Natural killer cell (primary cell): ENCODE measurements around the gene GABBR2. TPM values are rescaled to one million over a fixed set of nuclear protein-coding genes. Genes with fewer than 3 reads are reported as not detected.

Experiments
- ATAC-seq, 3 donors: fragments of 150-1000 bp in 2 of 3; fragments of 200-7000 bp in 1 of 3; cut with Tn5 transposase; 1 replicate in 1 of 3; 2 replicates in 2 of 3; pipeline ENCODE4 v1.10.0; 2021; ENCODE audit warnings: mild to moderate bottlenecking in 2 of 3, moderate library complexity in 2 of 3
- DNase-seq, 2 donors: peaks; one replicate each; pipeline versions ENCODE4 v3.0.0 to v3.0.0-alpha.2; 2013 to 2021; ENCODE audit warnings: mixed read lengths in 1 of 2
- H3K27ac ChIP-seq: one replicate; pipeline ENCODE4 v1.5.1; 2013; ENCODE audit warnings: mild to moderate bottlenecking, low read length
- H3K27me3 ChIP-seq: one replicate; pipeline ENCODE4 v1.6.1; 2013; ENCODE audit warnings: low read length; ENCODE audit not compliant: control insufficient read depth, insufficient read depth
- H3K36me3 ChIP-seq: one replicate; pipeline ENCODE4 v1.6.1; 2013; ENCODE audit warnings: low read length; ENCODE audit not compliant: control insufficient read depth, insufficient read depth
- H3K4me1 ChIP-seq: one replicate; pipeline ENCODE4 v1.6.1; 2013; ENCODE audit warnings: low read length; ENCODE audit not compliant: control insufficient read depth, insufficient read depth
- H3K4me3 ChIP-seq: one replicate; pipeline ENCODE4 v1.5.1; 2013; ENCODE audit warnings: low read length
- H3K9me3 ChIP-seq: one replicate; pipeline ENCODE4 v1.6.1; 2013; ENCODE audit warnings: low read length; ENCODE audit not compliant: control insufficient read depth, insufficient read depth
- H3K27ac Mint-ChIP-seq, 2 donors: one replicate each; pipeline ENCODE4 v1.8.0; 2022; ENCODE audit warnings: mild to moderate bottlenecking in 2 of 2, mixed read lengths in 2 of 2, moderate library complexity in 1 of 2
- H3K27me3 Mint-ChIP-seq, 2 donors: one replicate each; pipeline ENCODE4 v1.8.0; 2022; ENCODE audit warnings: low read depth in 2 of 2, mixed read lengths in 2 of 2
- H3K36me3 Mint-ChIP-seq: one replicate; pipeline ENCODE4 v1.8.0; 2022; ENCODE audit warnings: mixed read lengths
- H3K4me1 Mint-ChIP-seq, 2 donors: one replicate each; pipeline ENCODE4 v1.8.0; 2022; ENCODE audit warnings: mixed read lengths in 2 of 2
- H3K4me3 Mint-ChIP-seq: one replicate; pipeline ENCODE4 v1.8.0; 2022; ENCODE audit warnings: mild to moderate bottlenecking, moderate library complexity, mixed read lengths
- H3K9me3 Mint-ChIP-seq, 2 donors: one replicate each; pipeline ENCODE4 v1.8.0; 2022; ENCODE audit warnings: mixed read lengths in 2 of 2
- WGBS: methylation state at CpG from one replicate; pipeline ENCODE4 v1.1.7; 2013; ENCODE audit warnings: missing lambda C conversion rate; ENCODE audit not compliant: insufficient coverage; 5-methylcytosine and 5-hydroxymethylcytosine counted together
- intact Hi-C: fragments of 100-400 bp; cut with micrococcal nuclease; formaldehyde crosslinking; loops from one replicate; pipeline ENCODE4 v1.14.2; 2022
- total RNA-seq, 4 donors: library from RNA; stranded (reverse); fragments of 120-200 nt in 1 of 4; gene quantifications; one replicate each; pipeline versions ENCODE4 v1.2.3 to v1.2.4, GENCODE V29; 2013 to 2022
- TF ChIP-seq, protein P1 (sequence below): fragments of 200-600 bp; IDR thresholded peaks from one replicate; pipeline ENCODE4 v1.8.0; 2022; ENCODE audit warnings: antibody characterized with exemption

Gene GABBR2
- total RNA-seq, 3 donors from 2014 or later (not counting 1 experiment from before 2014, with no cell fraction given) = not detected

DNA sequence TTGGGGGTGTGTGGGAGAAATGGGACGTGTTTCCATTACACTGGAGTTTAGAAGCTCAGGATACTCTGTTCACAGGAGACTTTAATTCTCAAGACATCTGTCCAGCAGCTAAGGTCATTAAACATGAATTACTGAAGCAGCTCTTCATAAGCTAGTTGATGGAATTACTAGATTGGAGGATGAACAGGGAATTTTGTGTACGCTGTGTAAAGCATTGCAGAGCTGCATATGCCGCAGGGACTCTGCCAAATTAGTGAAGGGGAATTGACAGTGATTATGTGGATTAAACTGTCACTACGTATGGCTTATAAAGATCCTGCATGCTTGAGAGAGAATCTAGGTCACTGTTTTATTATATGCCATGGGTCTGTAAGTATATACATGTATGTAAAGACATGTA, 275.8 kb downstream of the GABBR2 start:
- Histone ChIP-seq H3K9me3 (no peaks in the 10 kb centered on the region), H3K27me3 (no peaks in the 10 kb centered on the region), H3K4me1 (no peaks in the 10 kb centered on the region), H3K27ac (no peak overlapping the region), H3K36me3 (no peaks in the 10 kb centered on the region), H3K4me3 (no peak overlapping the region)
- Mint-ChIP-seq H3K9me3 (no peaks in the 10 kb centered on the region), H3K4me1 (no peaks in the 10 kb centered on the region), H3K36me3 (no peaks in the 10 kb centered on the region), H3K4me3 (no peak overlapping the region), H3K27me3 (peaks cover 0 to 13% of the 10 kb centered on the region in 2 donors), H3K27ac (no peak overlapping the region)
- DNase-seq (no peak), ATAC-seq (no peak)
- TF ChIP-seq, protein P1, sequence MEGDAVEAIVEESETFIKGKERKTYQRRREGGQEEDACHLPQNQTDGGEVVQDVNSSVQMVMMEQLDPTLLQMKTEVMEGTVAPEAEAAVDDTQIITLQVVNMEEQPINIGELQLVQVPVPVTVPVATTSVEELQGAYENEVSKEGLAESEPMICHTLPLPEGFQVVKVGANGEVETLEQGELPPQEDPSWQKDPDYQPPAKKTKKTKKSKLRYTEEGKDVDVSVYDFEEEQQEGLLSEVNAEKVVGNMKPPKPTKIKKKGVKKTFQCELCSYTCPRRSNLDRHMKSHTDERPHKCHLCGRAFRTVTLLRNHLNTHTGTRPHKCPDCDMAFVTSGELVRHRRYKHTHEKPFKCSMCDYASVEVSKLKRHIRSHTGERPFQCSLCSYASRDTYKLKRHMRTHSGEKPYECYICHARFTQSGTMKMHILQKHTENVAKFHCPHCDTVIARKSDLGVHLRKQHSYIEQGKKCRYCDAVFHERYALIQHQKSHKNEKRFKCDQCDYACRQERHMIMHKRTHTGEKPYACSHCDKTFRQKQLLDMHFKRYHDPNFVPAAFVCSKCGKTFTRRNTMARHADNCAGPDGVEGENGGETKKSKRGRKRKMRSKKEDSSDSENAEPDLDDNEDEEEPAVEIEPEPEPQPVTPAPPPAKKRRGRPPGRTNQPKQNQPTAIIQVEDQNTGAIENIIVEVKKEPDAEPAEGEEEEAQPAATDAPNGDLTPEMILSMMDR = no peak
- intact Hi-C loops = no loop called here
- 74% methylated on average over 4 of the region's 4 CpGs for WGBS

- TF ChIP-seq, protein P1 = no peak
- H3K4me1 ChIP-seq = no peaks in the 10 kb centered on the region
- DNase-seq (no peak), ATAC-seq (no peak)
- H3K9me3 ChIP-seq = no peaks in the 10 kb centered on the region
- no peak overlapping the region for H3K27ac ChIP-seq
- H3K36me3 ChIP-seq = no peaks in the 10 kb centered on the region
- no peak overlapping the region for H3K4me3 ChIP-seq
- Mint-ChIP-seq H3K4me3 (no peak overlapping the region), H3K9me3 (no peaks in the 10 kb centered on the region), H3K27ac (no peak overlapping the region), H3K36me3 (no peaks in the 10 kb centered on the region), H3K27me3 (peaks cover 0 to 14% of the 10 kb centered on the region in 2 donors), H3K4me1 (no peaks in the 10 kb centered on the region)
- no peaks in the 10 kb centered on the region for H3K27me3 ChIP-seq
- WGBS = 87% methylated on average over 6 of the region's 6 CpGs
- intact Hi-C loops = no loop called here
Measured at GRCh38 chr9:98432134-98432533, 276.6 kb downstream of the GABBR2 start.

- no peak overlapping the region for H3K27ac Mint-ChIP-seq
- Histone ChIP-seq H3K4me3 (no peak overlapping the region), H3K27ac (no peak overlapping the region), H3K36me3 (no peaks in the 10 kb centered on the region), H3K4me1 (no peaks in the 10 kb centered on the region), H3K27me3 (no peaks in the 10 kb centered on the region), H3K9me3 (no peaks in the 10 kb centered on the region)
- H3K36me3 Mint-ChIP-seq = no peaks in the 10 kb centered on the region
- intact Hi-C loops = no loop called here
- H3K4me1 Mint-ChIP-seq = no peaks in the 10 kb centered on the region
- H3K4me3 Mint-ChIP-seq = no peak overlapping the region
- H3K27me3 Mint-ChIP-seq = peaks cover 0 to 17% of the 10 kb centered on the region in 2 donors
- no peak for ATAC-seq
- WGBS = 66% methylated on average over 3 of the region's 3 CpGs
- no peak for DNase-seq
- H3K9me3 Mint-ChIP-seq = no peaks in the 10 kb centered on the region
- TF ChIP-seq, protein P1 = no peak
Measured at GRCh38 chr9:98430535-98431292, 278.0 kb downstream of the GABBR2 start.

GRCh38 chr9:98429613-98430012, 279.1 kb downstream of the GABBR2 start:
- intact Hi-C loops = no loop called here
- Mint-ChIP-seq H3K36me3 (no peaks in the 10 kb centered on the region), H3K27ac (no peak overlapping the region), H3K27me3 (peaks cover 0 to 13% of the 10 kb centered on the region in 2 donors), H3K4me1 (no peaks in the 10 kb centered on the region), H3K4me3 (no peak overlapping the region), H3K9me3 (no peaks in the 10 kb centered on the region)
- Histone ChIP-seq H3K27me3 (no peaks in the 10 kb centered on the region), H3K4me1 (no peaks in the 10 kb centered on the region), H3K27ac (no peak overlapping the region), H3K36me3 (no peaks in the 10 kb centered on the region), H3K9me3 (no peaks in the 10 kb centered on the region), H3K4me3 (no peak overlapping the region)
- DNase-seq (no peak), ATAC-seq (no peak)
- TF ChIP-seq, protein P1 = no peak
- 78% methylated on average over 1 of the region's 1 CpG for WGBS
